Osteocyte (in vitro differentiated cells): Measurements from ENCODE around the gene HK3. TPM values are rescaled to one million over a fixed set of nuclear protein-coding genes. Genes with fewer than 3 reads are reported as not detected.
A peak's percentile ranks its signal among the peaks of the same experiment; 100 is the strongest.

ENCODE experiments used
- DNase-seq: peaks from one replicate; pipeline ENCODE4 v3.0.0; 2021; ENCODE audit warnings: mixed read lengths; ENCODE audit not compliant: unreplicated experiment; ENCODE audit errors: extremely low spot score
- H3K27ac Mint-ChIP-seq: one replicate; pipeline ENCODE4 v1.8.0; 2021; ENCODE audit warnings: mild to moderate bottlenecking, mixed read lengths; ENCODE audit not compliant: unreplicated experiment
- H3K27me3 Mint-ChIP-seq: one replicate; pipeline ENCODE4 v1.8.0; 2021; ENCODE audit warnings: mixed read lengths; ENCODE audit not compliant: unreplicated experiment
- H3K36me3 Mint-ChIP-seq: one replicate; pipeline ENCODE4 v1.8.0; 2021; ENCODE audit warnings: mixed read lengths; ENCODE audit not compliant: unreplicated experiment
- H3K4me1 Mint-ChIP-seq: one replicate; pipeline ENCODE4 v1.8.0; 2021; ENCODE audit warnings: mixed read lengths; ENCODE audit not compliant: unreplicated experiment
- H3K4me3 Mint-ChIP-seq: one replicate; pipeline ENCODE4 v1.8.0; 2021; ENCODE audit warnings: mild to moderate bottlenecking, moderate library complexity, mixed read lengths; ENCODE audit not compliant: unreplicated experiment
- H3K9me3 Mint-ChIP-seq: one replicate; pipeline ENCODE4 v1.8.0; 2021; ENCODE audit warnings: mixed read lengths; ENCODE audit not compliant: unreplicated experiment
- CTCF ChIP-seq: fragments of 200-600 bp; sonication (generic); IDR thresholded peaks from 2 replicates; pipeline ENCODE4 v1.5.0; 2021; ENCODE audit warnings: antibody characterized with exemption, mild to moderate bottlenecking, moderate library complexity
- total RNA-seq: library from RNA; stranded (reverse); gene quantifications from 2 replicates; pipeline ENCODE4 v1.2.1, GENCODE V29; 2021

The HK3 gene
- total RNA-seq, 1 donor from 2014 or later: not detected

GRCh38 chr5:176837707-176838115 lies 61.4 kb downstream of the HK3 start:
- peak; percentile 97 for DNase-seq
- no peak for TF ChIP-seq CTCF
- Mint-ChIP-seq H3K27ac (no peak overlapping the region), H3K4me1 (no peaks in the 10 kb centered on the region), H3K27me3 (peaks cover 22% of the 10 kb centered on the region), H3K4me3 (no peak overlapping the region), H3K9me3 (no peaks in the 10 kb centered on the region), H3K36me3 (no peaks in the 10 kb centered on the region)

GRCh38 chr5:176836811-176837706 lies 62.1 kb downstream of the HK3 start:
- peaks cover 22% of the 10 kb centered on the region for H3K27me3 Mint-ChIP-seq

GRCh38 chr5:176835918-176836317 lies 63.2 kb downstream of the HK3 start:
- no peaks in the 10 kb centered on the region for H3K9me3 Mint-ChIP-seq
- no peak for DNase-seq
- TF ChIP-seq CTCF: no peak
- no peaks in the 10 kb centered on the region for H3K36me3 Mint-ChIP-seq
- peaks cover 19% of the 10 kb centered on the region for H3K27me3 Mint-ChIP-seq
- H3K4me3 Mint-ChIP-seq: no peak overlapping the region
- no peaks in the 10 kb centered on the region for H3K4me1 Mint-ChIP-seq
- no peak overlapping the region for H3K27ac Mint-ChIP-seq

More at GRCh38 chr5:176836811-176837706, 62.1 kb downstream of the HK3 start:
- TF ChIP-seq CTCF: no peak
- Mint-ChIP-seq H3K4me3 (no peak overlapping the region), H3K4me1 (no peaks in the 10 kb centered on the region), H3K9me3 (no peaks in the 10 kb centered on the region), H3K27ac (no peak overlapping the region), H3K36me3 (no peaks in the 10 kb centered on the region)
- no peak for DNase-seq

GRCh38 chr5:176833286-176833685 lies 65.9 kb downstream of the HK3 start:
- no peak overlapping the region for H3K27ac Mint-ChIP-seq
- peaks cover 17% of the 10 kb centered on the region for H3K27me3 Mint-ChIP-seq
- no peak overlapping the region for H3K4me3 Mint-ChIP-seq
- no peaks in the 10 kb centered on the region for H3K4me1 Mint-ChIP-seq
- H3K36me3 Mint-ChIP-seq: no peaks in the 10 kb centered on the region
- no peak for DNase-seq
- H3K9me3 Mint-ChIP-seq: no peaks in the 10 kb centered on the region
- no peak for TF ChIP-seq CTCF

- TF ChIP-seq CTCF: no peak
- no peaks in the 10 kb centered on the region for H3K9me3 Mint-ChIP-seq
- H3K36me3 Mint-ChIP-seq: no peaks in the 10 kb centered on the region
- no peak for DNase-seq
- H3K27ac Mint-ChIP-seq: no peak overlapping the region
- peaks cover 17% of the 10 kb centered on the region for H3K27me3 Mint-ChIP-seq
- H3K4me3 Mint-ChIP-seq: no peak overlapping the region
- H3K4me1 Mint-ChIP-seq: no peaks in the 10 kb centered on the region
Observed at GRCh38 chr5:176832162-176832561, 67.0 kb downstream of the HK3 start.
